ENCODE measurements around the gene ZNF394.

Gene ZNF394

DNA sequence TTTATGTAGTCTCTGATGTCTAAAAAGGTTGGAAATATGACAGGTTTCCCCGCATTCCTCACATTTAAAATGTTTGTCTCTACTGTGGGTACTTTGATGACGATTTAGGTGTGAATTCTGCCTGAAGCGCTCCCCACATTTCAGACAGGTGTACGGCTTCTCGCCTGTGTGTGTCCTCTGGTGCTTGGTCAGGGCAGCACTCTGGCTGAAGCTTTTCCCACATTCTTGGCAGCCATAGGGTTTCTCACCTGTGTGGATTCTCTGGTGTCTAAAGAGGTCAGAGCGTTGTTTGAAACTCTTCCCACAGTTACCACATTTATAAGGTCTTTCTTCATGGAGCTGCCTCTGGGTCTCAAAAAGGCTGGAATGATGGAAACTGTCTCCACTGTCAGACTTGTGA, 6.3 kb downstream of the ZNF394 start:
- DNase-seq (ENCODE audit: low read depth): no peak

DNA sequence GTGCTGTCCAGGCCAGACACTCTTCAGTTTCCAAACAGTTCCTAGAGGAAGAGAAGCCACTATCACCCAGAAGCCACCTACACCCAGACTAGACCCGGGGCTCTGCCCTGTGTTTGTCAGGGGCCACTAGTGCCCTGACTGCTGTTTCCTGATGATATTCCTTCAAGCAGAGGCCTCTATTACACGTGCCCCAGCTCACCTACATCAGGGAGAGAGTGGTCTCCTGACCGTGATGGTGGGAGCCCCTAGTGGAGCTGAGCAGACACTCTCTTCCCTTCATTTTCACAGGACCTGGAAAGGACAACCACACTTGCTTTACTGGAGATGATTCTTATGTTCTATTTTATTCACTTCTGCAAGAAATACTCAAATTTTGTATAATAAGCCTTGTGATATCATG, 9.2 kb downstream of the ZNF394 start:
- no peak for DNase-seq (ENCODE audit: low read depth)

DNA sequence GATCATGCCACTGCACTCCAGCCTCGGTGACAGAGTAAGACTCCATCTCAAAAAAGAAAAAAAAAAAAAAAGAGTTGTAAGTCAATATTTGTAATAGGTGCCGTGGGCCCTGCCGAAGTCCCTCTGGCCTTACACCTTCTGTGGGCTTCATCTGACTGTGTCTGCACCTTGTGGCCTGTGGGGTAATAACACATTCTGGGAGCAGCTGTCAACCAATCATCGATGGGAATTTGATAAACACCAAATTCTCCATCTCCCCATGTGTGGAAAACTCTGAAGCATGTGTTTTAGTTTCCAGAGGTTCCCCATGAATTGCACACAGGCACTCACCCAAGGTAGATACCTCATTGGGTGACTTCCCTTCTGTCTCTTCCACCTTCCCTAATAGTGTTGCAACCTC, 10.8 kb downstream of the ZNF394 start:
- DNase-seq (ENCODE audit: low read depth): no peak

DNA sequence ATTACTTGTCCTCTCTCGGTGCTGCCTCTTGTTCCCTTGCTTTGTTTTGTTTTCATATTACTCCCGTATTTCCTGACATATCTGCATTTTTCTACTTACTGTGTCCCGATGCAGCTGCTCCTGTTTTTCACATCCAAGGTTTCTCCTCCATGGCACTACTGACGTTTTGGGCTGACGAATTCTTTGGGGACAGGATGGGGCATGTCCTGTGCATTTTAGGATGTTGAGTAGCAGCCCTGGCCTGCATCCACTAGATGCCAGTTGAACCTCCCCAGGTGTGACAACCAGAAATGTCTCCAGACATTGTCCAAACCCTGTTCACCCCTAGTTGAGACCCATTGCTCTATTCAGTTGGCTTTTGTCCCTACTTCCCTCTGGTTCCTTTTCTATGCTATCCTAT, 15.0 kb downstream of the ZNF394 start:
- no peak for DNase-seq (ENCODE audit: low read depth)

DNA sequence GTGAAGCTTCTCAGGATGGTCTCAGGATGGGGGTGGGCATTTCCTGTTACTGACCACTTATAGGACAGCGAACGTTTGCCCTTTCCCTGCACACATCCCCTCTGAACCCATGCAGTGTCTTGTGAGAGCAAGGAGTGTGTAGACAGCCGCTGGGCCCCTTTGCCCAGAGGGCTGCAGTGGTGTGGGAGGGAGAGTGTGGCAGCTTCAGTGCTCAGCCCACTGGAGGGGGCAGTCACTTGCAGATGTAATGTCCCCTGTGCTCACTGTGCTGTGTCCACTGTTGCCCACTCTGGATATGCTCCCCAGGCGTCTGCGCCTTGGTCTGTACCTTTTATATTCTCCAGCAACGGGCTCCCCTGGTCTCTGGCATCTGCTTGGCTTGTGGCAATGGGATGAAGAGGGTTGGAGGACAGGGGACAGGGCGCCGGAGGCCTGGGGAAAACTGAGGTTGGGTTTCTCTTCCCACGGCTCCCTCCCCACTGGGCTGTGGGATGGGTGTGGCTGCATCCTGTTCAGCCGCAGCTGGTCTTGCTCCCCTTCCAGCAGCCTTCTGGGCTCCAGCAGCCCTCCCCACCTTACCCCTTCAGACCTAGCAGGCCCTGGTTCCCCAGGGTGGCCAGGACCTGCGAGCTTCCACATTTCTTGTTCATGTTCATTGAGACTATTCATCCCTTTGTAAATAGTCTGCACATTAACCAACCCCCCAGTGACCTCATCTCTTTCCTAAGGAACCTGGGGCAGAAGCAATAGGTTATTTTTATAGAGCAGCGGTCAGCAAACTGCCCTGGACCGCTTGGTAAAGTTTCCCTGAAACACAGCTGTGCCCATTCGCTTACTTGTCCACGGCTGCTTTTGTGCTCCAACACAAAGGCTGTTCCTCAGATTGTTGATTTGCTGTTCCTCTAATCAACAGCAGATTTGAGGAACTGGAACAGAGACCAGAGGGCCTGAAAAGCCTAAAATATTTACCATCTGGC, 21.3 kb downstream of the ZNF394 start:
- no peak for DNase-seq (ENCODE audit: low read depth)

DNA sequence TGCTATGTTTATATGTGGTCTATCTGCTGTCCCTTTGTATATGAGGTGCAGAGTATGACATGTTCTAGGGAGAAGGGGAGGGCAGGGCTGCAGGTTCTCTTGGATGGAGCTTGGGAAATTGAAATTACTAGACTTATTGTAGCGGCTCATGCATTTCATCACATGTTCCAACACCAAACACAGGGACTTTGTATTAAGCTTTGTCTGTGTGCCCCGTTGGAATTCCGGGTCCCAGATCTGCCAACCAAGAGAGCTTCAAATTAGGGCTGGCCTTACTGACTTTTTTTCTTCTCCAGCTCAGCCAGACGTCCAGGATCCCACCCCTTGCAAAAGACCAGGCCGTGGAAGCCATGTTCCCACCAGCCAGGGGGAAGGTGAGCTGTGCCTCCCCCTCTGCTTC, 24.0 kb downstream of the ZNF394 start:
- DNase-seq (ENCODE audit: low read depth): no peak

DNA sequence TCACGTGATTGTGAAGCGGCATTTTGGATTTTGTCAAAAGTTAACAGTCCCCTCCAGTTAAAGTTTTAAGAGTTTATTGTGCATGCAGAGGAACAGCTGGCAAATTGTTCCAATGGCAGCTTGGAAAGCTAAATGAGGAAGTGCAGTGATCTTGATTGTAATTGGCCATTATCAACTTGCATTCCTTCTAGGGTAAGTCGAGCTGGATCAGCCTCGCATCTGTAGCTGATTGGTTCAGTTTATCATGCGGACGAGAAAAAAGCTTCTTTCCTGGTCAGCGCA, 26.8 kb downstream of the ZNF394 start:
- DNase-seq (ENCODE audit: low read depth): peak; percentile 79

DNA sequence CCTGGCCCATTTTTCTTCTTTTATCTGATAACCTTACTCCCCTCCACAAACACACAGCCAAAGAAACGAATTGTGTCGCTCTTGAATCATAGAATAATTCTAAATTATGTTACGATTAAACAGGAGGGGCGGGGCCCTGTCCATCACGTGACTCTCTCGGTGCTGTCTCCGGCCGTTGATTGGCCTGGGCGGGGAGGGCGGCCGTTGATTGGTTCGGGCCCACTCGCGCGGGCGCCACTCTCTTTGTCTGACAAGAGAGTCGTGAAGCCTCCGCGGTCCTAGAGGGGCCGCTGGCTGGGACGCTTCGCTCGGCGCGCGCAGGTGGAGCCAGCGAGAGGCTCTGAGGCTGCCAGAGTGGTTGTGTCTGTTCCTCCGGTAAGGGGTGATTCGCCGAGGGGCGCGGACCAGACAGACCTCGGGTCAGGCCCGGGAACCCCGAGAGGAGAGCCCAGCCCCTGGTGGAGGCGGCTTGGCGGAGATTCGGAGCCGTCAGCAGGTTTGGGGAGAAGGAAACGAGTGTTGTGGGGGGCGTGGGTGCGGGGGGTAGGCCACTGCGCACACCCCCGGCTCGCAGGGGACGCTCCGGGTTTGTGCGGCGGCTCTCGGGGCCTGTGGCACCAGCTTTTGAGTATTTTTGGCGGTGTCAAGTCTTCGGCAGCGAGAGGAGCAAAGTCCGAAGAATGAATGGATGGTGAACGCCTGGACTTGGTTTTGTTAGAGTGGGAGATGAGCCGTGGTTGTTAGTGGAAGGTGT, 27.3 kb downstream of the ZNF394 start, which contains the start of gene ZNF789:
Gene ZNF789, plus strand, starts transcription at position 330 of the 754 bp plus-strand sequence. CDS start 3,567 bp downstream, outside the sequence.
- peak; percentile 95 for DNase-seq (ENCODE audit: low read depth)

DNA sequence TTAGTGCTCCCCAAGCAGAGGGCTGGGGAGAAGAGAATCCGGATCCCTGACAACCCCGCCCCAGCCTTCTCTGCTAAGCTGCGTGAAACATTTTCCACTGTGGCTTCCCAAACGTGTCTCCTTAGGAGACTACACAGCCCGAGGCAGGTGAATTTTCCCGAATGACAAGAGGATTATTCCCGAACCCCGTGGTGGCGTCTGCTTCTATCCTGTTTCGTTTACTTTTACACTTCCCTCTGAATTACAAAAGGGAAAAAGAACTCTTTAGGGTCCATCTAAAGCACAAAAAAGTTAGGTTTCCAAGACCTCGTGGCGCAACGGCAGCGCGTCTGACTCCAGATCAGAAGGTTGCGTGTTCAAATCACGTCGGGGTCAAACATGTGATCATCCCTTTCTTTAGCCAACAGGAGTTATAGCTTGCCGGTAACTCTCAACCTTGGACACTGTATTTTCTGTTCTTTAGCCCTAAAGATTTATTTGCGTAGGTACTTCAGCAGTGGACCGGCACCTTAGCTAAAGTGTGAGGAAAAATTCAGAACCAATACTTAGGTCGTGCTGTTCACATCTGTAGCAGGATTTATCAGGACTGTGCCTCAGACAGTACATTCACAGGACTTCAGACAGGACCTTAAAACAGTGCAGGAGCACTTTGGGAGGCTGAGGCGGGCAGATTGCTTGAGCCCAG, 30.6 kb downstream of the ZNF394 start:
- DNase-seq (ENCODE audit: low read depth): no peak

DNA sequence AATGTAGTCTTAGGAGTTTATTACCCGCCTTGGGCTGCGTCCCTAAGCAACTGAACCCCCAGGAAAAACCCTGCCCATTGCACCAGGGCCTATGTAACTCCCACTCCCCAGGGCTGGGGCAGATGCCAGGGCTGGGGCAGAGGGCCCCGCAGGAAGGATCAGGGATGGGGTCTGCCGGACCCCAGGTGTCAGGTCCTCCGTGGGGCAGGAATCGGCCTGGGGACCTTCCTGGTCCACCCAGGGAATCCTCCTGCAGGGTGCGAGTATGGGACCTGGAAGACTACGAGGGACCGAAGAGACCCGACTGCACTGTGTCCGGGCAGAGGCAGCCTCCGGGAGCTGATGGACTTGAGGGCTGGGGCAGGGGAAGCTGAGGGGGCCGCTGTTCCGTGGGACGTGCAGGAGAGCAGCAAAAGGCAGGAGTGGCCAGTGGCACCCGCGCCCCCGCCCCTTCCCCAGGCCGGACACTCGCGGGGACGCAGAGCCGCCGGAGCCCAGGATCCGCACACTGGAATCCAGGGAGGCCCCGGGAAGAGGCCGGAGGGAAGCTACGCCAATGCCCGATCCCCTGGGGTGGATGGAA, 31.7 kb downstream of the ZNF394 start:
- no peak for DNase-seq (ENCODE audit: low read depth)

DNA sequence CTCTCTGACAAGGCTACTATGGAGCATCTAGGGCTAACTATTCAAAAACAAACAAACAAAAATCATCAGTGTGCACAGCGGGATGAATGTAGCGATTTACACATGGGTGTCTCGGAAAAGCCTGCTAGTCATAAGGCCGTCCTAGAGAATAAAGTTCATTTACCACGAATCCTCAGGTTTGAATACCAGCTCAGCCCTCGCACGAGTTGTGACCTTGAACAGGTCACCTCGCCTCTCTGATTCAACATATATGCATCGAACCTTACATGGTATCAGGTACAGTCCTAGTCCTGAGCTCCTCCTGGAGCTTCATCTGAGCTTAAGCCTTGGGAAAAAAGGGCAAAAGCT, 34.7 kb downstream of the ZNF394 start:
- no peak for DNase-seq (ENCODE audit: low read depth)

DNA sequence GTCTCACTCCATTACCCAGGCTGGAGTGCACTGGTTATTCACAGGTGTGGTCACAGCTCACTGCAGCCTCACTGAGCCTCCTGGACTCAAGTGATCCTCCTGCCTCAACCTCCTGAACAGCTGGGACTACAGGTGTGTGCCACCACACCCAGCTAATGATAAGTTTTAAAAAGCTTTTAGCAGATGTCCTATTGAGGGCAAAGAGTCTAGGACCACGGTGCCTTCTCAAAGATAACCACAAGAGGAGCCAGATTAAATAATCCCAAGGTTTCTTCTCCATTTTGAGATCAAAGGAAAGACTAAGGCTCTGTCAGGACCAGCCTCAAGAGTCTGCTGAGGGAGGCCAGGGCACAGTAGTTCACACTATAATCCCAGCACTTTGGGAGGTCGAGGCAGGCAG, 38.9 kb downstream of the ZNF394 start:
- no peak for DNase-seq (ENCODE audit: low read depth)

DNA sequence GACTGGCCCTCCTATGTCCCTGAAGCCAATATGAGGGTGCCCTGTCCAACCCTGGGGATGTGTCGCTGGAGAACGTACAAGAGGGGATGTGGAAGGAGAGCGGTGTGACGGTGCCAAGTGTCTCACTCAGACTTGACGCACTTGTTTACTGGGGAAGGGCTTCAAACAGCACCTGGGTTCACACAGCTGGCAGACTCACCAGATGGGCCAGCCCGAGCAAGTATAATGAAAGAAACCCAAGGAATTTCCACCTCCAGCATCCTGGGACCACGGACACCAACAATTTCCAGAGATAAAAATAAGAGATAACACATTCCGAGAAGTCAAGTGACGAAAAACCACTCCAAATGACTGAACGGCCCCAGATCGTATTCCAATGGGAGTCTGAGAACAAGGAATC, 39.4 kb downstream of the ZNF394 start:
- DNase-seq (ENCODE audit: low read depth): no peak

DNA sequence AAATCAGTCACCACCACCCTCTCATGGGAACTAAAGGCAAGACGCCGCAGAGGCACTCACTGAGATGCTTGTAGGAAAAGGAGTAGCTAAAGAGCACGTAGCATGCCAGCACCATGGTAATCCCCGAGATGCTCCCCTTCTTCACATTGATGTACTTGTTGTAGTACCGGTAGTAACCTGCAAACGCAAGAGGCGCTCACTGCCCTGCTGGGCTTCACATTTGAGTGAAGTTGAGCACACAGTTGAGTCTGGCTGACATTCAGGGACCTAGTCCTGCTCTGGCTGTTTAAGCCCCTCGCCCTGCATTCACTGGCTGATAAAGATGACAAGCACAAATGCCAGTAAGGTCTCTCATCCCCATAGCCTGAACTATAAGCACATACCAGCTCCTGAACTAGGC, 41.0 kb downstream of the ZNF394 start:
- DNase-seq (ENCODE audit: low read depth): peak; percentile 21

DNA sequence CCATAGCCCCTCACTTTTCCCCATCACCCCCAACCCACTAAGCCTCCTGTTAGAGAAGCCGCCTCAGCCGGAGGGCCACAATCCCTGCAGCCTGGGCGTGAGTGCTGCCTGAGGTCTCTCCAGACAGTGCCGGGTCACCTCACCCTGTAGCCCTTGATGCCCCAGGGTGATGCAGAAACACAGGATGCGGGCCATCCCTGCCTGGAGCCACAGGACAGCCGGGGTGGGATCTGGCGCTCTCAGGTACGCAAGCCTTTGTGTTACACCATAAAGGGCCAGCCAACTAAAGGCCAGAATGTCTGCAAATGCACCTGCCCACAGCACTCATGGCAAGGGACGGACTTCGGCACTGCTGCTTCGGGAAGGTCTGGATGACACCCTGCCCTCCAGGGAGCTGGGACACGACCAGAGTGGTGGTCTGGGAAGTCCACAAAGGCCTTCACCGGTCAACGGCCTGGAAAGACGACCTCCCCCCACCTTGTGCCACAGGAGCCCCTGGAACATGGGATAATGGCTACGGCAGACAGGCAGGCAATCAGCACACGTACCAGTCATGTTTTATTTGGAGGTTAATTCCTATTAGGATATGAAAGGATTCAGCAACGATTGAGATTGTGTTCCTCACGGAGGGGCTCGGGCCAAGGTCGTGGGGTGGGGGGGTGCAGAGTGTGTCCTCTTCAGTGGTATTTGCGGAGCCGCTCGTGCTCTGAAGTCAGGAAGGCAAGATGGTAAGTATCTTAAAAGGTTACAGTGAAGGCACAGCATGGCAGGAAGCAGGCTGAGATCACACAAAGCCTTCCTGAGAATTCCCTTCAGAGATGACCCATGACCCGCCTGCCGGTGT, 42.2 kb downstream of the ZNF394 start:
- no peak for DNase-seq (ENCODE audit: low read depth)

DNA sequence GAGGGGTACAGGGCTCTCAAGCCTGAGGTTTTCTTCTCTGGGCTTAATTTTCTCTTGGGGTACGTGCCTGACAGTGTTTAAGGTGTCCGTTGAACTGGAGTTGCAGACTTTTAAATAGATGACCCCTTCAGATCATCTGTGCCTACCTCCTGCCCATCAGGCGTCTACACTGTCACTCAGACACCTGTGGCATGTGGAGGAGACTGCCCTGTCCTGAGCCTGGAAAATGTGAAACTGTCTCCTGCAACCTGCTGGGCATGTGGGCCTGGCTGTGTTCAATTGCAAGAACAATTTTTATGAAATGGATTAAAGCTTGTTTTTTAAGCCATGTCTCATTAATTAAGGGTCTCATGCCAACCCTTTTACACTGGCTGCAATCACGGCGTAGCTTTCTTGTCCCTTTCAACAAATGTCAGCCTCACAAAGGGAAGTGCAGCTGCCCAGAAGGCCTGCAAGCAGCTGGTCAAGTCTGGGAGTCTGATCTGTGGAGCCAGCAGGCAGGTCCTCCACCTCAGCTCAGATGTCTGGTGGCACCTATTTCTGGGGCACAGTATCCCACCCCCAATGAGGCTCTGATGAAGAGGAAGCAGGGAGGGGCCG, 42.9 kb downstream of the ZNF394 start:
- DNase-seq (ENCODE audit: low read depth): no peak

DNA sequence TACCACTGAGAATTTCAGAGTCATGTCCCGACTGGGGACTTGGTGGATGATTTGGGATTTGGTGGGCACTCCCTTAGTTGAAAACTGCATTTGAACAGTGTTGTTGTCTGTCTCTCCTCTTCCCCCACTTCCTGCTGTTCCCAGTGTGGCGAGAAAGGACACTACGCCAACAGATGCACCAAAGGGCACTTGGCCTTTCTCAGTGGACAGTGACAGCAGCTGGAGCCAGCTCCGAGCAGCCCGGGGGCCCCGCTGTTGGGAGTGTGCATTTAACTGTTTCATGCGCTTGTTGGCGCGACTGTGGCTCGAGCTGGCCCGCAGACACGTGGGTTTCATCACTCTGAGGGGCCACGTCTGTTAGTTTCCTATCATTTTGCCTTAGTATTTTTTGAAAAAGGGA, 43.8 kb downstream of the ZNF394 start:
- no peak for DNase-seq (ENCODE audit: low read depth)

DNA sequence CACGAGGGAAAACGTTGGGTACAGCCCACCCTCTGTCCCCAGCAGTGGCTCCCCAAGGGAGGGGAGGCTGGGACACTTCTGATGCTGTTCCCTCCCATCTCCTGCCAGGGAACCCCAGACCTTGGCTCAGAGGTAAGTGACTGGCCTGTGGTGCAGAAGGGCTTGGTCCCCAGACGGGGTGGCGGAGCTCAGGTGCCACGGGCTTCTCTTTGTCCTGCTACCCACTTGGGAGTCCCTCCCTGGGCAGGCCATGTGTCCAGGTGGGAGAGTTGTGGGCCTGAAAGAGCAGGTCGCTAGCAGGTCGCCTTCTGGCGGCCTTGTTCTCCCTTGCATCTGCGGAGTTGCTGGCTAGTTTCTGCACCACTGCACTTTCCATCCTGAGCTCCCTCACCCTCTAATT, 44.2 kb downstream of the ZNF394 start:
- no peak for DNase-seq (ENCODE audit: low read depth)

DNA sequence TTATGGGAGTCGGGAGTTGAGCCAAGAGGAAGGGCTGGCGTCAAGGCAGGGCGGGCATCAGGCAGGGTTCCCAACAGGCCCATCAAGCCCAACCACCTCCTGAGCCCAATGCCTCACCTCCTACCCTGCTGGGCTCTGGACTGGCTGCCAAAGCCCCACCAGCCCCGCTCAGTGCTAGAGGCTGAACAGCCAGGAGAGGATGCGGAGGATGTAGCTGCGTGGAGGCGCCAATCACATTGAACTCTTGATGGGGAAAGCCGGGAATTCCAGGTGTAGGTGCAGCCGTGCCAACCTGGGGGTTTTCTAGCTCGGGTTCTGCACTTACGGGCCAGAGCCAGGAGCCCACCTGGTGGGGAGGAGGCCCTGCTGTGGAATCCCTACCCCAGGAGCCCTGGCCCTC, 47.0 kb downstream of the ZNF394 start:
- no peak for DNase-seq (ENCODE audit: low read depth)

DNA sequence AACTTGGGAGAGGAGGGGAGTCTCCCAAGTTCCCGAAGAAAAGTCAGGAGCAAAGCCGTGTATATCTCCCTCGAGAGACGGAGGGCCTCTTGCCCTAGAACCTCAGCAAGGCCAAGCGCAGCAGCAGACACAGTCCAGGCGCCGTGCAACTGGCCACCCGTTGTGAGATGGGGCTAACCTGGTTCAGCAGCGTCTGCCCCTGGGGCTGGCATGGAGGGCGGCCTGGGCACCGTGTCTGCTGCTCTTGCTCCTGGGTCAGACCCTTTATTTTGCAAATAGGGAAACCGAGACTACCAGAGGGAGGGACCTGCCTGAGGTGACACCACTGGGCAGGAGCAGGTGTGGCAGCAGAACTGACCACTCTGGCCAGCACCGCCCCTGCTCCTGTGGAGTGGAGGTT, 47.5 kb downstream of the ZNF394 start:
- DNase-seq (ENCODE audit: low read depth): no peak

DNA sequence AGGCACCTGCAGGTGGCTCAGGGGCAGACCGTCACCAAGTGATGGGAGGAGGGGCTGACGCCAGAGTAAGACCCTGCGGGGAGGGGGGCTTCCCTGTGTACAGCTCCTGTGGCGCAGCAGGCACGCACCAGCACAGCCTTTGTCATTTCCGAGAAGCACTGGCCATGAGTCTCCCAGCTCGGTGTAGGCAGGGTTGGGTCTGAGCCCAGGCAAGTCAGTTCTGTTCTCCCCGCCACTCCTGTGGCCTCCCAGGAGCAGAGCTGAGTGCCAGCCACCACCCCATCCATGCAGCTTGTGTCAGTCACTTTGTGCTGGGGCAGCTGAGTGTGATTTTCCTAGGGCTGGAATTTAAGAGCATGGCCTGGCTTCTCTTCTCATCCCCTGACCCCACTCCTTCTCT, 48.1 kb downstream of the ZNF394 start:
- no peak for DNase-seq (ENCODE audit: low read depth)

Data from EH (cell line).